ENCODE results near the gene NMNAT2. TPM values are rescaled to one million over a fixed set of nuclear protein-coding genes. Genes with fewer than 3 reads are reported as not detected.
A peak's percentile ranks its signal among the peaks of the same experiment; 100 is the strongest.

The NMNAT2 gene
- total RNA-seq, 1 experiment from 2014 or later: 4.7 TPM

GRCh38 chr1:183239793-183240525, 178.2 kb downstream of the NMNAT2 start:
- POLR2A ChIA-PET: no interaction called here
- intact Hi-C loops (cut with micrococcal nuclease): no loop called here
- peak overlapping the region; percentile 86 for H3K27ac Mint-ChIP-seq (ENCODE audit: low read depth, unreplicated experiment)
- peaks cover 30% of the 10 kb centered on the region for H3K4me1 Mint-ChIP-seq (ENCODE audit: insufficient read depth, unreplicated experiment)
- H3K4me3 Mint-ChIP-seq (ENCODE audit: unreplicated experiment): no peak overlapping the region
- CTCF ChIA-PET: interaction anchor here (0.5 to 1.4 kb wide), 6 partner anchors 22 to 137 kb away, joined by 3 to 5 read pairs (median 4); no protein-coding TSS in a partner anchor
- peaks cover 91% of the 10 kb centered on the region for H3K36me3 Mint-ChIP-seq (ENCODE audit: insufficient read depth, unreplicated experiment)
- DNase-seq (ENCODE audit: unreplicated experiment): no peak
- TF ChIP-seq CTCF (IDR thresholded peaks at IDR 0.05; ENCODE audit: unreplicated experiment): no peak
- H3K27me3 Mint-ChIP-seq (ENCODE audit: insufficient read depth, unreplicated experiment): no peaks in the 10 kb centered on the region
- no peaks in the 10 kb centered on the region for H3K9me3 Mint-ChIP-seq (ENCODE audit: unreplicated experiment)
- BruUV-seq (replicated peaks): TSS peak; percentile 3

DNA sequence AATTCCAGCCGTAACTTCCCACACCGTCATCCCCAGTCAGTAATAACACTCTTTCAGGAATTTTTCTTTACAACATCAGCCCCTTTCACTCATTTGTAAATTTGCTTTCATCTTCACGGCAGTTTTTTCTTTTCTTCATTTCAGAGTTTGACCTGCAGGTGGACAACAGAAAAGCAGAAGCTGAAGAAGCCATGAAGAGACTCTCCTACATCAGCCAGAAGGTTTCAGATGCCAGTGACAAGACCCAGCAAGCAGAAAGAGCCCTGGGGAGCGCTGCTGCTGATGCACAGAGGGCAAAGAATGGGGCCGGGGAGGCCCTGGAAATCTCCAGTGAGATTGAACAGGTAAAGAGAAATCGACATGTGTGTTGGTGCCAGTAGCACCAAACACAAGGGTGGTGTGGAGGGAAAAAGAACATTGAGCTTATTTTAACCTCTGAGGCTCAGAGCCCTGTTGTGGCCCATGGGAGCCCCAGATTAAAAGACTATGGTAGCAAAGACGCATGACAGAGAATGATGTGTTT, 178.9 kb downstream of the NMNAT2 start:
- no peak for DNase-seq (ENCODE audit: unreplicated experiment)
- Mint-ChIP-seq H3K27me3 (ENCODE audit: insufficient read depth, unreplicated experiment) (no peaks in the 10 kb centered on the region), H3K4me3 (ENCODE audit: unreplicated experiment) (no peak overlapping the region), H3K4me1 (ENCODE audit: insufficient read depth, unreplicated experiment) (peaks cover 36% of the 10 kb centered on the region), H3K36me3 (ENCODE audit: insufficient read depth, unreplicated experiment) (peaks cover 91% of the 10 kb centered on the region), H3K27ac (ENCODE audit: low read depth, unreplicated experiment) (peak overlapping the region; percentile 86), H3K9me3 (ENCODE audit: unreplicated experiment) (no peaks in the 10 kb centered on the region)
- ChIA-PET POLR2A (interaction anchor here (2.3 kb wide), 1 partner anchor 40 kb away, joined by 13 read pairs; no protein-coding TSS in a partner anchor), CTCF (interaction anchor here (0.5 to 1.3 kb wide), 6 partner anchors 21 to 1478 kb away, joined by 3 to 5 read pairs (median 4); no protein-coding TSS in a partner anchor)
- no TSS peak for BruUV-seq (replicated peaks)
- TF ChIP-seq CTCF (IDR thresholded peaks at IDR 0.05; ENCODE audit: unreplicated experiment): no peak
- intact Hi-C loops (cut with micrococcal nuclease): no loop called here

GRCh38 chr1:183238071-183238470, 180.1 kb downstream of the NMNAT2 start:
- Mint-ChIP-seq H3K27ac (ENCODE audit: low read depth, unreplicated experiment) (peak overlapping the region; percentile 86), H3K4me1 (ENCODE audit: insufficient read depth, unreplicated experiment) (peaks cover 37% of the 10 kb centered on the region), H3K9me3 (ENCODE audit: unreplicated experiment) (no peaks in the 10 kb centered on the region), H3K36me3 (ENCODE audit: insufficient read depth, unreplicated experiment) (peaks cover 99% of the 10 kb centered on the region), H3K4me3 (ENCODE audit: unreplicated experiment) (no peak overlapping the region), H3K27me3 (ENCODE audit: insufficient read depth, unreplicated experiment) (no peaks in the 10 kb centered on the region)
- intact Hi-C loops (cut with micrococcal nuclease): no loop called here
- no peak for TF ChIP-seq CTCF (IDR thresholded peaks at IDR 0.05; ENCODE audit: unreplicated experiment)
- DNase-seq (ENCODE audit: unreplicated experiment): no peak
- no TSS peak for BruUV-seq (replicated peaks)
- POLR2A ChIA-PET: interaction anchor here (0.7 to 2.3 kb wide), 8 partner anchors 23 to 271 kb away, joined by 3 to 13 read pairs (median 3); no protein-coding TSS in a partner anchor
- CTCF ChIA-PET: interaction anchor here (0.8 to 1.2 kb wide), 4 partner anchors 44 to 275 kb away, joined by 3 to 7 read pairs (median 4); partner anchors contain the start of gene LAMC2

DNA sequence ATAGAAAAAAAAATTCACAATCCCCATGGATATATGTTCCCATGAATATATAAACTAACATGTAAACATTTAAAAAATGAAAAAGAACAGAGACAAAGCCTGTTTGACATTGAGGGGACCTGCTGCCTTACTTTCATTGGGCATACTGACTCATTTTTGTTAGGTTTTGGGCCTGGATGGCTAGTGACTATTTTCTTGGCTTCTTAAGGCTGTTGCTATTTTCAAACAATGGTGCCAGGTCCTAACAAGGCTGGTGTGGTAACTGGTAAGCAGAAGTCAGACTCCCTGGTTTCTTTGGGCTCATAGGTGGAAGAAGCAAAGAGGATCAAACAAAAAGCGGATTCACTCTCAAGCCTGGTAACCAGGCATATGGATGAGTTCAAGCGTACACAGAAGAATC, 181.1 kb downstream of the NMNAT2 start:
- intact Hi-C loops (cut with micrococcal nuclease): no loop called here
- CTCF ChIA-PET: interaction anchor here (0.6 to 1.2 kb wide), 5 partner anchors 11 to 258 kb away, joined by 3 to 7 read pairs (median 4); partner anchors contain the start of gene LAMC2
- no TSS peak for BruUV-seq (replicated peaks)
- POLR2A ChIA-PET: interaction anchor here (1.2 to 2.3 kb wide), 3 partner anchors 42 to 270 kb away, joined by 3 to 13 read pairs (median 3); no protein-coding TSS in a partner anchor
- no peak overlapping the region for H3K4me3 Mint-ChIP-seq (ENCODE audit: unreplicated experiment)
- H3K27me3 Mint-ChIP-seq (ENCODE audit: insufficient read depth, unreplicated experiment): no peaks in the 10 kb centered on the region
- peaks cover 99% of the 10 kb centered on the region for H3K36me3 Mint-ChIP-seq (ENCODE audit: insufficient read depth, unreplicated experiment)
- no peak for DNase-seq (ENCODE audit: unreplicated experiment)
- no peaks in the 10 kb centered on the region for H3K9me3 Mint-ChIP-seq (ENCODE audit: unreplicated experiment)
- peaks cover 37% of the 10 kb centered on the region for H3K4me1 Mint-ChIP-seq (ENCODE audit: insufficient read depth, unreplicated experiment)
- no peak for TF ChIP-seq CTCF (IDR thresholded peaks at IDR 0.05; ENCODE audit: unreplicated experiment)
- peak overlapping the region; percentile 86 for H3K27ac Mint-ChIP-seq (ENCODE audit: low read depth, unreplicated experiment)

Data from MCF 10A (cell line).